PC-3 (cell line): Measurements from ENCODE around the gene MBIP. TPM values are rescaled to one million over a fixed set of nuclear protein-coding genes. Genes with fewer than 3 reads are reported as not detected.
"Not testable (repeated sequence)": the region's sequence is repeated elsewhere in the genome, so short reads cannot be mapped to it uniquely, and the experiment has no call there.

Source experiments
- ATAC-seq: fragments of 200-7000 bp; cut with Tn5 transposase; 2 replicates; pipeline ENCODE4 v1.9.1; 2020; ENCODE audit warnings: mild to moderate bottlenecking, moderate library complexity
- BruUV-seq: library from RNA; stranded (reverse); fragments of 400-500 nt; replicated peaks from 2 replicates; lab custom pipeline; 2021; lab: Mats Ljungman, UMichigan
- CTCF ChIA-PET: fragments of 300-600 bp; sonication (Branson Sonifier 250); formaldehyde crosslinking; loops from one replicate; lab custom pipeline; 2022; ENCODE audit warnings: antibody characterized with exemption; lab: Charles Lee
- POLR2A ChIA-PET: fragments of 300-600 bp; sonication (Branson Sonifier 250); formaldehyde crosslinking; loops from one replicate; lab custom pipeline; 2022; ENCODE audit warnings: antibody characterized with exemption; ENCODE audit not compliant: unreplicated experiment; lab: Charles Lee
- DNase-seq: peaks from one replicate; pipeline ENCODE4 v3.0.0-alpha.2; 2015
- H2AFZ ChIP-seq: fragments of 300-600 bp; sonication (generic); 2 replicates; pipeline ENCODE4 v1.6.0; 2016; ENCODE audit warnings: antibody characterized with exemption, low read length
- H3F3A ChIP-seq: fragments of 300-600 bp; sonication (generic); one replicate; pipeline ENCODE4 v1.6.0; 2017; ENCODE audit warnings: antibody characterized with exemption, low read length, control low read depth, mild to moderate bottlenecking; ENCODE audit not compliant: unreplicated experiment
- H3K27ac ChIP-seq: fragments of 300-600 bp; sonication (generic); 2 replicates; pipeline ENCODE4 v1.5.1; 2016; ENCODE audit warnings: mild to moderate bottlenecking, low read length
- H3K27me3 ChIP-seq: fragments of 300-600 bp; sonication (generic); 2 replicates; pipeline ENCODE4 v1.6.1; 2016; ENCODE audit warnings: low read length, mixed read lengths
- H3K36me3 ChIP-seq: fragments of 300-600 bp; sonication (generic); 2 replicates; pipeline ENCODE4 v1.6.1; 2016; ENCODE audit warnings: low read depth, mixed run types, low read length, mixed read lengths
- H3K4me1 ChIP-seq: fragments of 300-600 bp; sonication (generic); 2 replicates; pipeline ENCODE4 v1.5.1; 2016; ENCODE audit warnings: low read length; ENCODE audit not compliant: insufficient read depth
- H3K4me2 ChIP-seq: fragments of 300-600 bp; sonication (generic); 2 replicates; pipeline ENCODE4 v1.6.0; 2016; ENCODE audit warnings: low read length
- H3K4me3 ChIP-seq: fragments of 300-600 bp; sonication (generic); 2 replicates; pipeline ENCODE4 v1.5.1; 2016; ENCODE audit warnings: mild to moderate bottlenecking, low read length, mixed read lengths
- H3K79me2 ChIP-seq: fragments of 300-600 bp; sonication (generic); 2 replicates; pipeline ENCODE4 v1.6.1; 2017; ENCODE audit warnings: low read length, mixed read lengths
- H3K9ac ChIP-seq: fragments of 300-600 bp; sonication (generic); 2 replicates; pipeline ENCODE4 v1.6.0; 2016; ENCODE audit warnings: mild to moderate bottlenecking, low read length
- H3K9me2 ChIP-seq: fragments of 300-600 bp; sonication (generic); replicated peaks from 2 replicates; pipeline ENCODE4 v1.6.1; 2016; ENCODE audit warnings: mixed run types, low read length, mixed read lengths
- H3K9me3 ChIP-seq: fragments of 300-600 bp; sonication (generic); 2 replicates; pipeline ENCODE4 v1.6.1; 2016; ENCODE audit warnings: low read length, mixed read lengths
- H4K20me1 ChIP-seq: fragments of 300-600 bp; sonication (generic); 2 replicates; pipeline ENCODE4 v1.6.1; 2016; ENCODE audit warnings: low read length, mixed read lengths
- EZH2 ChIP-seq: fragments of 300-600 bp; sonication (generic); IDR thresholded peaks from one replicate; pipeline ENCODE4 v1.6.1; 2017; ENCODE audit warnings: antibody characterized with exemption, mild to moderate bottlenecking, low read length; ENCODE audit not compliant: unreplicated experiment
- EZH2phosphoT487 ChIP-seq: fragments of 300-600 bp; sonication (generic); IDR thresholded peaks from 2 replicates; pipeline ENCODE4 v1.6.1; 2018; ENCODE audit warnings: mild to moderate bottlenecking, antibody characterized with exemption, low read length, borderline replicate concordance
- intact Hi-C: fragments of 100-400 bp; cut with micrococcal nuclease; formaldehyde crosslinking; loops from 2 replicates; pipeline ENCODE4 v1.9.0; 2023
- total RNA-seq: library from RNA; depleted of rRNA; stranded (reverse); fragments of >200 nt; gene quantifications from 2 replicates; pipeline ENCODE4 v1.2.3, GENCODE V29; 2014
- TF ChIP-seq, protein P1 (sequence below): fragments of 300-600 bp; sonication (generic); conservative IDR thresholded peaks from 2 replicates; pipeline ENCODE4 v1.5.1; 2017; ENCODE audit warnings: antibody characterized with exemption, low read depth, mild to moderate bottlenecking, low read length

MBIP gene
- total RNA-seq, 1 experiment from 2014 or later, result 8.5 TPM

- no peaks in the 10 kb centered on the region for H4K20me1 ChIP-seq
- H3K4me2 ChIP-seq, result no peak overlapping the region
- H3K79me2 ChIP-seq, result no peaks in the 10 kb centered on the region
- intact Hi-C loops, result no loop called here
- peaks cover 80% of the 10 kb centered on the region for H3K27me3 ChIP-seq
- no peaks in the 10 kb centered on the region for H3K9me3 ChIP-seq
- H3K27ac ChIP-seq, result no peak overlapping the region
- no TSS peak for BruUV-seq
- H3K4me1 ChIP-seq, result no peaks in the 10 kb centered on the region
- no peaks in the 10 kb centered on the region for H3F3A ChIP-seq
- DNase-seq, result no peak
- TF ChIP-seq EZH2 (no peak), EZH2phosphoT487 (no peak)
- TF ChIP-seq, protein P1, sequence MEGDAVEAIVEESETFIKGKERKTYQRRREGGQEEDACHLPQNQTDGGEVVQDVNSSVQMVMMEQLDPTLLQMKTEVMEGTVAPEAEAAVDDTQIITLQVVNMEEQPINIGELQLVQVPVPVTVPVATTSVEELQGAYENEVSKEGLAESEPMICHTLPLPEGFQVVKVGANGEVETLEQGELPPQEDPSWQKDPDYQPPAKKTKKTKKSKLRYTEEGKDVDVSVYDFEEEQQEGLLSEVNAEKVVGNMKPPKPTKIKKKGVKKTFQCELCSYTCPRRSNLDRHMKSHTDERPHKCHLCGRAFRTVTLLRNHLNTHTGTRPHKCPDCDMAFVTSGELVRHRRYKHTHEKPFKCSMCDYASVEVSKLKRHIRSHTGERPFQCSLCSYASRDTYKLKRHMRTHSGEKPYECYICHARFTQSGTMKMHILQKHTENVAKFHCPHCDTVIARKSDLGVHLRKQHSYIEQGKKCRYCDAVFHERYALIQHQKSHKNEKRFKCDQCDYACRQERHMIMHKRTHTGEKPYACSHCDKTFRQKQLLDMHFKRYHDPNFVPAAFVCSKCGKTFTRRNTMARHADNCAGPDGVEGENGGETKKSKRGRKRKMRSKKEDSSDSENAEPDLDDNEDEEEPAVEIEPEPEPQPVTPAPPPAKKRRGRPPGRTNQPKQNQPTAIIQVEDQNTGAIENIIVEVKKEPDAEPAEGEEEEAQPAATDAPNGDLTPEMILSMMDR, result no peak
- H2AFZ ChIP-seq, result no peak overlapping the region
- POLR2A ChIA-PET, result no interaction called here
- CTCF ChIA-PET, result no interaction called here
- no peaks in the 10 kb centered on the region for H3K9me2 ChIP-seq
- no peaks in the 10 kb centered on the region for H3K36me3 ChIP-seq
- no peak for ATAC-seq
- no peak overlapping the region for H3K4me3 ChIP-seq
- H3K9ac ChIP-seq, result no peak overlapping the region
Measured at GRCh38 chr14:36346052-36346451, 25.6 kb upstream of the MBIP start.

DNA sequence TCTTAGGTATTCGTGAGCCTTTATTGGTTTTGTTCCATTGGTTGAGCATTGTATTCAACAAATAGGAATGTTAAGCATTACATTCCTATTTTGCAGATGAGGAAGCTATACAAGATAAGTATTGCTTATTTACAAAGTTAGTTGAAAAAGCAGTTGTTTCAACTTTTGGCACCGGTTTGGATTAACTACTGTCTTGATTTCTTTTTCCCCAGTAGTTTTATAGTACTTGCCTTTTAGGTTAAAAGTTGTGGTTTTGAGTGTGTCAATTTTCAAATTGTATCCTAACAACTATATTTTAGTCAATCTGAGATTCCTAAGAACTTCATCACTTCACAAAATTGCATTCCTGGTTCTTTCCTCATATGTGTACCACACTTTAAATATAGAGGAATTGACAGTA is 23.8 kb upstream of the MBIP start:
- Histone ChIP-seq H3K9me3 (no peaks in the 10 kb centered on the region), H3K4me2 (no peak overlapping the region), H3K27me3 (peaks cover 85% of the 10 kb centered on the region), H3K4me3 (no peak overlapping the region), H3K36me3 (no peaks in the 10 kb centered on the region), H2AFZ (no peak overlapping the region), H4K20me1 (no peaks in the 10 kb centered on the region), H3K9me2 (no peaks in the 10 kb centered on the region), H3K27ac (no peak overlapping the region), H3K9ac (no peak overlapping the region), H3K79me2 (no peaks in the 10 kb centered on the region), H3K4me1 (no peaks in the 10 kb centered on the region), H3F3A (no peaks in the 10 kb centered on the region)
- CTCF ChIA-PET, result no interaction called here
- no TSS peak for BruUV-seq
- intact Hi-C loops, result no loop called here
- TF ChIP-seq EZH2phosphoT487 (no peak), EZH2 (no peak)
- TF ChIP-seq, protein P1, result no peak
- ATAC-seq (no peak), DNase-seq (no peak)
- POLR2A ChIA-PET, result no interaction called here

- H3K27ac ChIP-seq, POLR2A ChIA-PET, H4K20me1 ChIP-seq, H3K4me1 ChIP-seq, DNase-seq, intact Hi-C loops, H3K36me3 ChIP-seq, BruUV-seq, H3K4me2 ChIP-seq, H3K9me3 ChIP-seq, H2AFZ ChIP-seq, H3F3A ChIP-seq, H3K4me3 ChIP-seq, H3K79me2 ChIP-seq, CTCF ChIA-PET, ATAC-seq, H3K9ac ChIP-seq, H3K9me2 ChIP-seq: not testable (repeated sequence)
- peaks cover 85% of the 10 kb centered on the region for H3K27me3 ChIP-seq
Measured at GRCh38 chr14:36341811-36342210, 21.4 kb upstream of the MBIP start.
